GM04504 (cell line): ENCODE data around the gene UBE2G1.
"Not testable (repeated sequence)": the region's sequence is repeated elsewhere in the genome, so short reads cannot be mapped to it uniquely, and the experiment has no call there.

Experiments used
- DNase-seq: peaks from one replicate; pipeline ENCODE4 v3.0.0-alpha.2; 2012; ENCODE audit warnings: low read depth

UBE2G1 gene

GRCh38 chr17:4301066-4301465 lies 65.4 kb downstream of the UBE2G1 start:
- no peak for DNase-seq

DNA sequence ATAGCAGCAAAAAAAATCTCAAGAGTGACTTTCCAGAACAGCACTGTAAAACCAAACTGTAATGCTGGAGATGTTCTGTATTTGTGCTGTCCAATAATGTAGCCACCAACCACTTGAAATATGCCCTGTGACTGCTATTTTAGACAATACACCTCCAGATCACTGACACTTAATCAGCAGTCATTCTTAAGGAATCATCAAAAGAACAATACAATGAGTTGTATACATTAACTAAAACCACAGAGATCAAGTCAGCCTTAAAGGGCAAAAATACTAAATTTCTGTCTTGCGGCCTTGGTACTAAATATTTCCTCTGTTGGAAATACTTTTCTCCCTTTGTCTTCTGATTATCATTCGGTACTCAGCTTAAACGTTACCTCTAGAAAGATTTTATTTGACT lies 69.1 kb downstream of the UBE2G1 start:
- no peak for DNase-seq

GRCh38 chr17:4295686-4296085 lies 70.8 kb downstream of the UBE2G1 start:
- DNase-seq = no peak

- no peak for DNase-seq
Measured at GRCh38 chr17:4293572-4293971, 72.9 kb downstream of the UBE2G1 start.

- DNase-seq = no peak
Measured at GRCh38 chr17:4287710-4288109, 78.8 kb downstream of the UBE2G1 start.

DNA sequence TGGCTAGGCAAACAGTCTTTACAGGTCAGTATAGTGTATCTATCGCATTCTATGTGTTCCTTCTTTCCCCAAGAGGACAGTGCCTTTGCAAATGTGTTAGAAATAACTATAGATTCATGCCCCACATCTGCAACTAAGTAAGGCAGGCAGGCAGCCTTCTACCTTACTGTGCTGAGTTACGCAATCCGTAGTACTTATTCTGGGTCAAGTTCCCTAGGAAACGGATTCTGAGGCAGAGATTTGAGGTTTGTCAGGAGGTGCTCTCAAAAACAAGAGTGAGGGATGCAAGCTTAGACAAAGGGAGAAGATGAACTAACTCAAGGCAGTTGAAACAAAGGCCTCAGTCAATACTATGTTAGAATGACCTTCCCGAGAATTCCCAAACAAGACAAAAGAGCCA lies 90.0 kb downstream of the UBE2G1 start:
- no peak for DNase-seq

DNA sequence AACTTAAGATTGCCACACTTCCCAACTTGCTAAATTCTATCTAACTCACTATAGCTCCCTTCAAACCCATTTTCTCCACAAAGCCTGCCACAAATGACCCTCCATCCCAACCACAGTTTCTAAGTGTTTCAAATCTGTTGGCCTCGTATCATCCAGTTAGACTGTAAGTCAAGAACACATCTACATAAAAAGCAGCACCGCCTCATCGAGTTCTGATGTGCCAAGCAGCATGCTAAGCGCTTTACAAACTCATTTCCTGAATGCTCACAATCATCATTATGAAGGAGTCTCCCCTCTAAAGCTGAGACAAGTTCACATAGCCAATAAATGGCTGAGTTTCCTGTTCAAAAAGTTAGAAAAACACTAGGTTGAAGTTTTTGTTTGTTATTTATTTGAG lies 93.5 kb downstream of the UBE2G1 start:
- DNase-seq = no peak

DNA sequence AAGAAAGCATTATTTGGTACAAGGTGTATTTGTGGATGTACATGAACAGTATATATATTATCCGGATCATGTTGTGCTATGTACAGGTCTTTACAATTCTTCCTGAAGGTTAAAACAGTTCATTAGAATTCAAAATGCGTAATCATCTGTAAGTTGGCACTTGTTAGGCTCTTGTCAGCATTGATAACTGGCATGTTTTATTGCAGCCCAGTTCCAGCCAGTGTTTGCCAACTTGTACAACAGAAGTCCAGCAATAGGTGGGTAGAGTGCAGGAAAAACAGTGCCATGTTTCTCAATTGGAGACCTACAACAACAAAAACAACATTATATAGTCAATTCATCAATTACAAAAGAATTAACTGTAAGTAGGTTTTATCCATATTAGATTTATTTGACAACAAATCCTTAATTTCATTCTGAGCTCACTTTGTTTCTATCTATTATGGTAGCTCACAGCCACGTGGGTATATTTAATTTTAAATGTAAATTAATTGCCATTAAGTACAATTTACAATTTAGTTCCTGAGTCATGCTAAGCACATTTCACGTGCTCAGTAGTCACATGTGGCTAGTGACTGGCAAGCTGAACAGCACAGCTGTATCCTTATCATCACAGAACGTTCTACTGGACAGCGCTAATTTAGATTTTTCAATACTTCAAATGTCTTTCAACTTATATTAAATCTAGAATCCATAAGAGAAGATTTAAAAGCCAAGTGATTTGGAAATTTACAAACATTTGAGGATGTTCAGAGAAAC lies 94.1 kb downstream of the UBE2G1 start:
- no peak for DNase-seq

GRCh38 chr17:4270736-4271135 lies 95.7 kb downstream of the UBE2G1 start:
- DNase-seq = no peak

- DNase-seq = no peak
Measured at GRCh38 chr17:4269915-4270314, 96.6 kb downstream of the UBE2G1 start.

GRCh38 chr17:4267402-4267801 lies 99.1 kb downstream of the UBE2G1 start:
- DNase-seq = no peak

GRCh38 chr17:4266550-4266949 lies 99.9 kb downstream of the UBE2G1 start:
- no peak for DNase-seq

- peak; percentile 88 for DNase-seq
Measured at GRCh38 chr17:4263282-4264215, 102.9 kb downstream of the UBE2G1 start, which contains the start of gene ANKFY1. Gene ANKFY1 (minus strand): TSS chr17:4263979. CDS start chr17:4263941, 38 bp downstream.

- no peak for DNase-seq
Measured at GRCh38 chr17:4262703-4263102, 103.8 kb downstream of the UBE2G1 start.

DNA sequence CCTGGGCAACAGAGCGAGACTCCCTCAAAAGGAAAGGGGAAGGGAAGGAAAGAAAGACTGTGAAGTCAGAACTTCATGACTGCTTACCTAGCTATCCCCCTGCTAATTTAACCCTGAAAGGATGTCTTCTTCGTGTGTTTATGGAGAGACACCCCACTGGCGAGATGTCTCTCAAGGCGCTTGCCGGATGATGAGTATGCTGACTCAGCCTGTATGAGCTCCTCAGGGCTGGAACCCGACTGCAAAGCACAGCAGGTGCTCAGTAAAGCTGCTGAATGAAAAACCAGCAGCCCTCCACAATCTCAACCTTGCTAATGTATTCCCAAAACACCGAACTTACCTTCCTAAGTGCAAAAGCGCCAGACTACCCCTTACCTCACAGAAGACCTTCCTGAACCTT lies 105.0 kb downstream of the UBE2G1 start:
- DNase-seq = no peak

- DNase-seq = no peak
Measured at GRCh38 chr17:4258867-4259266, 107.6 kb downstream of the UBE2G1 start.

GRCh38 chr17:4256952-4257351 lies 109.5 kb downstream of the UBE2G1 start:
- no peak for DNase-seq

DNA sequence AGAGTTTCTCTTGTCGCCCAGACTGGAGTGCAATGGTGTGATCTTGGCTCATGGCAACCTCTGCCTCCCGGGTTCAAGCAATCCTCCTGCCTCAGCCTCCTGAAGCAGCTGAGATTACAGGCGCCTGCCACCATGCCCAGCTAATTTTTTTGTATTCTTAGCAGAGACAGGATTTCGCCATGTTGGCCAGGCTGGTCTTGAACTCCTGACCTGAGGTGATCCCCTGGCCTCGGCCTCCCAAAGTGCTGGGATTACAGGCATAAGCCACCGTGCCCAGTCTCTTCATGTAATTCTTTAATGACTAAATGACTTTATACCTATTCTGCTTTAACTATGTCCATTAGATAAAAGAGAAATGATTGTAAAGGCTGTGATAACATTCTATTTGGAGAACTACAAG lies 111.2 kb downstream of the UBE2G1 start:
- DNase-seq = not testable (repeated sequence)

DNA sequence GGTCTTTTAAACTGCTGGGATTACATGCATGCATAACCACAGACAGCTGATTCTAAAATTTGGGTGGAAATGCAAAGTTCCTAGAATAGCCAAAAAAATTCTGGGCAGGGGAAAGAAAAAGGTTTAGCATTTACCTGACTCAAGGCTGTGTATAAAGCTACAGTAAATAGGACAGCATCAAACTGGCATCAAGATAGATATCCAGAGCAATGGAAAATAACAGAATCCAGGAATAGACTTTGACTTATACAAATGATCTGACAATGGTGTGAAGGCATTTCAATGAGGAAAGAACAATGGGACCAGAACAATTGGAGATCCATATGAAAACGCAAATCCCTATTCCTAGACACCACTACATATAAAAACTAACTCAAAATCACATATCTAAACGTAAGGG lies 115.6 kb downstream of the UBE2G1 start:
- no peak for DNase-seq

GRCh38 chr17:4249452-4250029 lies 116.9 kb downstream of the UBE2G1 start:
- DNase-seq = no peak

DNA sequence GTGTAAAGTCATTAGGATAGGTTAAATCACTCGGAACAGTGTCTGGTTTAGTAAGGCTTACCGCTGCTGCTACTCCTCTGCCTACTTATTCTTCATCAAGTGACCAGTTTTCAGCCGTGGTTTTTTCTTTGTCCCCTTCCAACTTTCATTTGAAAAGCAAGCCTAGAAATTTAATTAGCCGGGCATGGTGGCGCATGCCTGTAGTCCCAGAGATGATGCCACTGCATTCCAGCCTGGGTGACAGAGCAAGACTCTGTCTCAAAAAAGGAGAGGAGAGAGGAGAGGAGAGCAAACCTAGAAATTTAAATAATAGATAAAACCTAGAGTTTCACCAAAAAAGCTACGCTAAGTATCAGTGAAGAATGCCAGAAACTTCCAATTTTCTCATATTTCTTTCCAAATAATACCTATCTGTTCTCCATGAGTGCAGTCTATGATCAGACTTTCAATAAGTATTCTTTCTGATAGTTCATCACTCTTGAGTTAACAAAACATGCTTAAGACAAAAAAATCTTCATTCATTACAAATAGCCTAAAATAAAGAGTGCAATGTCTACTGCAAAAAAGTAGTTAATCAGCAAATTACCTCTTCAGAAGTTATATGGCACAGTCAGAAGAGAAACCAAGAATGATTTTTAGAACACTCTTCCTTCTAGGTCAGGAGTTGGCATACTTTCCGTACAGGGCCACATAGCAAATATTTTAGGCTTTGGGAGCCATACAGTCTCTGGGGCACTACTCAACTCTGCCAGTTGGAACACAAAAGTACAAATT lies 117.8 kb downstream of the UBE2G1 start:
- no peak for DNase-seq

DNA sequence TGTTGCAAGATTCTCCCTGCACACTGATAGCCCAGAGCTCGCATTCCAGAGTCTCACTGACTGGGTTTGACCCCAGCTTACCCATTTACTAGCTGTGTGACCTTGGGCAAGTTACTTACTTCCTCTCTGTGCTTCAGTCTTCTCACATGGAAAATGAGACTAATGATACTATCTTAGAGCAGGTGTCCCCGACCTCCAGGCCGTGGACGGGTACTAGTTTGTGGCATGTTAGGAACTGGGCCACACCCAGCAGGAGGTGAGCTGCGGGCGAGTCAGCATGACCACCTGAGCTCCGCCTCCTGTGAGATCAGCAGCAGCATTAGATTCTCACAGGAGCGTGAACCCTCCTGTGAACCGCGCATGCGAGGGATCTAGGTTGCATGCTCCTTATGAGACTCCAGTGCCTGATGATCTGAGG lies 118.5 kb downstream of the UBE2G1 start:
- no peak for DNase-seq
